Eye (tissue), 1 donor: ENCODE results near the gene SHMT2.

Experiments used
- DNase-seq: peaks from one replicate; pipeline ENCODE4 v3.0.0-alpha.2; 2015

Gene SHMT2

DNA sequence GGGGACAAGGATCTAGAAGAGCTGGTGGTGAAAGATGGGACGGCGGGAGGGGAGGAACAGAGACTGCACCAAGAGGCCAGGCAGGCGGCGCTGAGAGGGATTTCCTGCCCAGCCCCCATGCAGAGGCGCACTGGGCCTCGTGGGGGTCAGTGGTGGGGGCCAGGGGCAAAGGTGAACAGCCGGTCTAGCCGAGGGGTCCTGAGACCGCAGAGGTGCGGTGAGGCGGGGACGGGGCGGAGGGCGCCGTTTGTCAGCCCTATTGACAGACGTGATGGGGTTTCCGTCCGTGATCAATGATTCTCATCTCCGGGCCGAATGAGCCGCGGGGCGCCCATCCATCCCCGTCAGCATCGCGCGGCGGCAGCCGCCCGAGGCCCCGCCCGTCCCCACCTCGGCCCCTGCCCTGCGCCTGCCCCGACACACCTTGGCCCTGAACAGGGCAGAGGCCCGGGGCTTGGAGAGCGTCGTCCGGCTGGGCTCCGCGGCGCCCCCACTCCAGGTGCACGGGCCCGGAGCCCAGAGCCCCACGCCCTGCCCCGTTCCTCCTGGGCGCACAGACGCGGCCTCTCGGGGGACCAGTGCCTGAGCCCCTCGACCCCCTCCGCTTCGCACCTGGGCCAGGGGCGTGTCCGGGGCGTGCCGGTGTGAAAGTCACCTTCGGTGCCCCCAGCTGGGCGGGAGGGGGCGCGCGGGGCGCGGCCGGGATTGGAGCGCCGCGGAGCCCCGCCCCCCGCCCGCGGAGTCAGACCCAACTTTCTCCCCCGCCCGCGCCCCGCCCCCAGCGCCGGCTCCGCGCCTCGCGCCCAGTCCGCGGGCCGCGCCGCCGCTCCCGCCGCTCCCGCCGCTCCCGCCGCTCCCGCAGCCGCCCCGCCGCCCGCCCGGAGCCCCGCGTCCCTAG is 13.2 kb upstream of the SHMT2 start, which contains the start of gene NXPH4:
NXPH4 (plus strand) TSS at position 781 of the 898 bp plus-strand sequence. CDS start 176 bp downstream, outside the sequence.
- DNase-seq = peak; percentile 50

DNA sequence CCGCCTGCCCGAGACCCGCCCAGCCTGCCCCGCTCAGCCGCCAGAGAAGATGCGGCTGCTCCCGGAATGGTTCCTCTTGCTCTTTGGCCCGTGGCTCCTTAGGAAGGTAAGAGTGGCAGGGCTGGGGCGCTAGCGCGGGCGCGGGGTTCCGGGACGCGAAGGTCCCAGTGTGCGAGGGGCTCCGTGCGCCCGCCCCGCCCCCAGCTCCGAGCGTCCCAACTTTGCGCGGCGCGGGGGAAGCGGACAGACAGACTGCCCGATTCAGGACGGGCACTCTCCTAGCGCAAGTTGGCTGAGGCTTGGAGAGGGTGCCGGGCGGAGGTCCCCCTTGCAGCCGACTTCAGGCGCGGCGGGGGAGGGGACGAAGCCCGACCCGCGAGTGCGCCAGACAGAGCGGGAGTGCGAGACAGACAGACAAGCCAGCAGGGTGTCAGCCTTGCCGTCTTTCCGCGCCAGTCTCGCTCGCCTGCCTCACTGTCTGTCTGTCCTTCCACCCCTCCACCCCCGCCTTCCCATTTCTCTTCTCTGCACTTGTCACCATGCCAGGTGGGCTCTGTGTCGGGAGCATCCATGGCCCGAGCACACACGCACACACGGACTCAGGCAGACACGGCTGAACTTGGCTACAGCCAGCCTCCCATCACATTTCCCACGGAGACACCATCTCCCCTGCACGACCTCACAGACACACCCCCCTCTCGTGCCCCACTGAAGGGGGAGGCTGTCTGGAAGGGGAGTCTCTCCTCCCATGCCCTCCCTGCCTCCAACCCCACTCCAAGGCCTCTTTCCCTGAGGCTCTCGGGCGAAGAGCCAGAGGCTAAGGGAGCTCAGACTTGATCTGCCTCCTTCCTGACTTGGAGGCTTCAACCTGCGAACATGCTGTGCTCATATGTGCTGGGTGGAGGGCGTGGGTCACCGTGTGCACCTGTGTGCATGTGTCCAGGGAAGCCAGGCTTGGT is 12.3 kb upstream of the SHMT2 start:
- DNase-seq = peak; percentile 70

DNA sequence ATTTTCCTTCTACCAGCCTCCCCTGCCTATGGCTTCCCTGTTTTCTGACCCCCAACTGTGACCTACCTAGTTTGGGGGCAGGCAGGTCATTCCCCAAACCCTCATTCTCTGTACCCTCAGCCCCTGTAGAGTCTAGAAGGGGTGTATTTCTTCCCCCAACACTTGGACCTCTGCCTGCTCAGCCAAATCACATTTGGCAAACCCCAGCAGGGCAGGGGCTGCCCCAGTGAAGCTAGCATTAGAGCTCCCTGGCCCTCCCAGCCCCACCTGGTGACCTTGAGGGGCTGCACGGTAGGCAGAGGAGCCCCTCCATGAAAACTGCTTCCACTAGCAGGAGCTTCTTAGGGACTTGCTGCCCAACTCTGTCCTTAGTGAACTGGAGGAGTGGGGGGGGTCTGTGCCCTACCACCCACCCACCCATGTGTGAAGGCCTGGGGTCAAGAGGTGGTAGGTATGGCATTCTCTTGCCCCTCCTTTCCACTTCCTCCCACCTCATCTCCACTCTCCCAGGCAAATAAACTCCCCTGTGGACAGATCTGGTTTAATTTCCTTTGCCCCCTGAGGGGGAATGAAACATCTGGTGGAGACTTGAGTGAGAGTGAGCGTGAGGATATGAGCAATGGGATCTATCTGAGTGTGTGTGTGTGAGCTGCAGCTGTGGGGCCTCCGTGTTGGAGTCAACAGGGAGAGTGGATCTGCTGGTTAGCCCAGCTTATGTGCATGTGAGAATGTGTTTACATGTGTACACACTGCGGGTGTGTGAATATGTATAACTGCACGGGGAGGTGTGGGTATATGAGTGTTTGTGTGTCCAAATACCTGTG is 11.3 kb upstream of the SHMT2 start:
- peak; percentile 46 for DNase-seq

DNA sequence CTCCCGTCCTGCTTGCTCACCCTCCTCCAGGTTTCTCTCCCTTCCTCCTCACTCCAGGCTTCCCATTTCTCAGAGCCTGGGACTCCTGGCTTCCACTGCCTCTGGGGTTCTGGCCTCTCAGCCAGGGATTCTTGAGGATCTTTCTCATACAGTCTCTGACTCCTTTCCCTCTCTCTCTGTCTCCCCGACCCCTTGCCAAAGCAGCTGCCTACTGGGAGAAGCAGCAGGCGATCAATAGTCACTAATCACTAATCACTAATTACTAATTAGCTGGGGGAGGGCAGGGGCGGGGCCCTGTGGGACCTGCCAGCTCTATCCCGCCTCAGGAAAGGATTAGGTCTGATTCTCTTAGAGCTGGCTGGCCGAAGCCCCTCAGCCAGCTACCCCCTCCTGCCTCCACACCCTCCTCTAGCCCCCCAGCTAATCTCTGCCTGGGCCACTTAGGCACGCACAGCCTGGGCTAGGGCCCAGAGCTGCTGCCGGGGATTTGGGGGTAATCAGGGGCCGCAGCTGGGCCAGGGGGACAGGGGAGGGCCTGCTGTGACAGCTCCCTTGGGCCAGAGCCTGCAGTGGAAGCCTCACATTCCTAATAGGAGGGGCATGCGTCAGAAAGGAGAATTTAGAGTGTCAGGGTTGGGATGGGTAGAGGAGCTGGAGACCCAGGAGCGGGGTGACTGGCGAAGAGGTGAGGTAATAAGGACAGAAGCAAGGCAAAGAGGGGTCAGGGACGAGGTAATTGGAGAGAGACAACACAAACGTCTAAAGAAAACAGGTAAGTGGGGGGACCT is 10.1 kb upstream of the SHMT2 start:
- peak; percentile 53 for DNase-seq

DNA sequence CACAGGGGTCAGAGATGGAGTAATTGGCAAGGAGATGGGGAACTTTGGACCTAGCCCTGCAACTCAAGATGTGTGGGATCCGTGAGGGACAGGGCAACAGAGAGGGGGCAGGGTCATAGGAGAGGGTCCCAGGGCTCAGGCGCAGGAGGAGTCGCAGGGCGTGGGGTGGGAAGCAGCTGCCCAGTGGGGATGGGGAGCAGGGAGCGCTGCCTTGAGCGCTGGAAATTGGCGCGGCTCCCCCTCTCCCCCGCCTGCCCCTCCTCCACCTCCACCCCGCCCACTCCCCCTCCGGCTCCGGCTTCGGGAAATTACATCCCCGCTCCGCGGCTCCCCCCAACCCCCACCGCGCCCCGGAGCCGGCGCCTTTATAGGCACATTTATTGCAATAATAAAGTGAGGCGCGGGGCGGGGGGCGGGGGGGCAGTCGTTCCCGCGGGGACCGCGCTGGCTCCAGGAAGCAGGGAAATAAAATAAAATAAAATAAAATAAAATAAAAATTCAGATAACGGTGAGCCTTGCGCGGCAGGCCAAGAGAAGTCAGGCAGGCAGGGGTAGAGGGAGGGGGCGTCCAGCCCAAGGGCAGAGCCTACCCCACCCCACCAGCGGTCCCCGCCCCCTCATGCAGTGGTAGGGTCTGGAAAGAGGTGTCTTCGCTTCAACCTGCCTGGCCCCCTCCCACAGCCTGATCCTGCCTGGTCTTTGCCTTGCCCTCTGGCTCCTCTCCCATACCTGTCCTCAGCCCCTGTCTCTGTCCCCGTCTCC is 9.3 kb upstream of the SHMT2 start:
- peak; percentile 44 for DNase-seq

DNA sequence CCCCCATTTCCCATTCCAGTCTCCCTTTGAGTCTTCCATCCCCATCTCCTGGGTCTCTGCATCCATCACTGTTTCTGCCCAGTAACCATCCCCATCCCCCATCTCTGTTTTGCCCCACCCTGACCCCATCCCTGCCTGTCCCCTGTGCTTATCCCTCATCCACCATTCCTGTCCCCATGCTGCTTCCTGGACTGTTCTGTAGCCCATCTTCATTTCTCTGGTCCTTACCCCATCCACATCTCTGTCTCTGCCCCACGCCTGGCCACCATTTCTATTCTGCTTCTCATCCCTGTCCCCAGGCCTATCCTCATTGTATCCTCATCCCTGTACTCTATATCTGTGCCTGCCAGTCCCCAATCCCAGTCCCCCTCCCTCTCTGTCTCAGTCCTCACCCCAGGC is 8.7 kb upstream of the SHMT2 start:
- peak; percentile 6 for DNase-seq

DNA sequence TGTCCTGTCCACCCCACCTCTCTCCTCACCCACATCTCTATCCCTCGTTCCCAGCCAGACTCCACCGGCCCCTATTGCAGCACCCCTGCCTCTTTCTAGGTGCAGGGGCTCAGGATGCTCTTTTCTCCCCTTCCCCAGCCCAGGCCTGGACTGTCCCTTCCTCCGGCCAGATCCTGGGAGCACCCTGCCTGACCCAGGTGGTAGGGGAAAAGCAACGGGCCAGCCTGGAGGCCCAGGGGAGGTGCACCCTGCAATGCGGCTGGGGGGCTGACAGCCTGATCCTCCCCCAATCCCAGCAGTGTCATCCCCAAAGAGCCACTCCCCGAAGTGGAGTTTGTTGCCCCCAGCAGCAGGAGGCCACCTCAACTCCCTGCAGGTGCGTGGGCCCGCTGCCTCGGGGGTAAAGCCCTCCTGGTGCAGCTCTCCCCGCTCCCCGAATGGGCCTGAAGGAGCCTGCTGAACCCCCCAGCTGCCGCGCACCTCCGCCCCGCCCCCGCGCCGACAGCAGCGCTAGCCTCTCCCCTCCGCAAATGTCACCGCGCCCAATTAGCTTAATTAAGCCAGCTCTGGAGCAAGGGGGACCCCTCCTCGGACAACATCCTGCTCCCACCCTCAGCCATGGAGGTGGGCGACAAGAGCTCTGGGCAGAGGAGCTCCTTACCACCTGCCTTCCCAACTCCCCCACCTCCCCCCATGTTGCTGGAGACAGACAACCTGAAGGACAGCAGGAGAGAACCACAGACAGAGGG is 8.2 kb upstream of the SHMT2 start:
- DNase-seq = no peak

DNA sequence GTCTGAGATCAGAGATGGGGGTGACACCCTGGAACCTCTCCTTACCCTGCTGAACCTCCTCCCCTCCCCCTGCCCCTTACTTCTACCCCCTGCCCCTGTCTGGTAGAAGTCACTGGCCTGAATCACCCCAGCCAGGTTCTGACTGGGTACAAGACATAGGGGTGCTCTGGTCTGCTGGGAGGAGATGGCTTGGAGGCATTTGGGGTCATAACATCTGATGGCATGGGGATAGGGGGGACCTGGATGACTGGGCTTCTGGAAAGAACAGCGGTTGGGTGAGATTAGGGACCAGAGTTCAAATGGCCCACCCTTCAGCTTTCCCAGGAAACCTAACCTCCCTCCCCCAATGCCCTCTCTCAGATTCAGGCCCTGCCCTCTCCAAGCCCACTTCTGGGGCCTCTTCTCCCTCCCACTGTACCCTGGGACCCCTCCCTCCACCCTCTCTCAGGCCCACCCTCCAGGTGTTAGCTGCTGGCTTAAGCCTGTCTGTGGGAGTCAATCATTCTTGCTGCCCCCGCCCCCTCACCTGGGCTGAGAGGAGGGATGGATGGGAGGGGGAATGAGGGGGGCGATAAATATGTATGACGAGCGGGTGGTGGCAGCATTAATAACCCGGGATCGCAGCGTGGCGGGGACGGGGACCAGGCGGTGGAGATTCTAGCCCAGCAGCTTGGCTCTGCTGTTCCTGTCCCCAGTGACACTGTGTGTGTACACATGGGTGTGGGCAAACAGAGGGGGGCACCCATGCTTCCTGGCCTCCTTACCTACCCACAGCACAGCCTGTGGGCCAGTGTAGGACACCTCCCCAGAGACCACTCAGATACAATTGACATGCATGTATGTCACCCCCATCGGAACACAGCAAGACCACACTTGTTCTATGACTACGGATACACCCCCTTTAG is 7.0 kb upstream of the SHMT2 start:
- peak; percentile 29 for DNase-seq

DNA sequence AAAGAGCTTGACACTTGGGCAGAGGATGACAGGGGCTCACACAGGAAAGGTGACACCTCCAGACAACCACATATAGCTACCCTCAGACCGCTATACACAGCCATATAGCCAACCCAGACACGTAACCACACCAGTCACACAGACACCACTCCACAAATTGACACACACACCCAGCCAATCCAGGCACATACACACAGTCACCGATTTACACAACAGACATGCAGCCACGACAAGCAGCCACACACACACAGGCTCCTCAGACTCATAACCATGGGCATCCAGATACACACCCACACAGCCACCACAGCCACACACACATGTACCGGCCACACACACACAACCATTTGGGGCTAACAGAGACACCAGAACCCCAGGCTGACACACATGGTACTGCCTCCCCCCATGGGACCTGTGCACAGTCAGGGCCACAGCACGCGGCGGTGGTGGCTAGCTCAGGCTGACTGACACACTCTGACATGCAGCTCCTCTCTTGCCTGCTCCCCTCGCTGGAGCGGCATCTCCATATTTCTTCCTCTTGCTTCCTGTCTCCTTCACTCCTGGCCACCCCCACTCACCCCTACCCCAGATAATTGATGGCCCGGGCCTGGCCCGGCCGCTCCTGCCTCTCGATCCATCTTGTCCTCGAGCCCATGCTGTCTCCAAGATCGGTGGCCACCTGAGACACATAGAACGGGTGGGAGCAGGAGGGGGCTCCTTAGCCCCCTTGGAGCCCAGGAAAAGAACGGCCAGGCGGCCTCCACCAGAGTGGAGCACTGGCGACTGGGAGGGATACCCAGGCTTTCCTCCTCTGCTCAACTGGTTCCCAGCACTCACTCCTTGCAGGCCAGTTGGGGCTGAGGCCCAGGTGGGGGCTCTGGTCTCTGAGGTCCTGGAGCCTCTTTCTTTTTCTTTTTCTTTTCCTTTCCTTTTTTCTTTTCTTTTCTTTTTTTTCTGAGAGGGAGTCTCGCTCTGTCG is 6.0 kb upstream of the SHMT2 start:
- DNase-seq = peak; percentile 47

DNA sequence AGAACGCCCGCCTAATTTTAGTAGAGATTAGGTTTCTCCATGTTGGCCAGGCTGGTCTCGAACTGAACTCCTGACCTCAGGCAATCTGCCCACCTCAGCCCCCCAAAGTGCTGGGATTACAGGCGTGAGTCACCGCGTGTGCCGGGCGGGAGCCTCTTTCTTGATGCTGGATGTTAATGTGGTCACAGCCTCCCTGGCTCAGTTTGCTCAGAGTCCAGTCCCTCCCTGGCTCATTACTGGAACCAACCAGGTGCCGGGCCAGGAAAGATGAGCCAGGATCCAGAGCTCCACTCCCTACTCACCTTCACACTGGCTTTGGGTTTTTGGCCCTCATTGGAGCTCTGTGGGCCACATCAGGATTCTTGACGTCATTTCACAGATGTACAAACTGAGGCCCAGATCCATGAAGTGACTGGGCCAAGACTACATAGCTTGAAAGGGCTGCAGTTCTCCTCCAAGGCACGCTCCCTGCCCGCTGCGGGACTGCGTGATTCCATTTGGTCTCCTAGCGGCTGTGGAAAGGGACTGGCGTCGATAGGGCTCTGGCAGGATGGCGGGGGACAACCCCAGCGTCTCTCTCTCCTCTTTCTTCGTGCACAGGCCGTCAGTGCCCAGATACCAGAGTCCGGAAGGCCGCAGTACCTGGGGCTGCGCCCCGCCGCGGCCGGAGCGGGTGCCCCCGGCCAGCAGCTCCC is 5.1 kb upstream of the SHMT2 start:
- no peak for DNase-seq

DNA sequence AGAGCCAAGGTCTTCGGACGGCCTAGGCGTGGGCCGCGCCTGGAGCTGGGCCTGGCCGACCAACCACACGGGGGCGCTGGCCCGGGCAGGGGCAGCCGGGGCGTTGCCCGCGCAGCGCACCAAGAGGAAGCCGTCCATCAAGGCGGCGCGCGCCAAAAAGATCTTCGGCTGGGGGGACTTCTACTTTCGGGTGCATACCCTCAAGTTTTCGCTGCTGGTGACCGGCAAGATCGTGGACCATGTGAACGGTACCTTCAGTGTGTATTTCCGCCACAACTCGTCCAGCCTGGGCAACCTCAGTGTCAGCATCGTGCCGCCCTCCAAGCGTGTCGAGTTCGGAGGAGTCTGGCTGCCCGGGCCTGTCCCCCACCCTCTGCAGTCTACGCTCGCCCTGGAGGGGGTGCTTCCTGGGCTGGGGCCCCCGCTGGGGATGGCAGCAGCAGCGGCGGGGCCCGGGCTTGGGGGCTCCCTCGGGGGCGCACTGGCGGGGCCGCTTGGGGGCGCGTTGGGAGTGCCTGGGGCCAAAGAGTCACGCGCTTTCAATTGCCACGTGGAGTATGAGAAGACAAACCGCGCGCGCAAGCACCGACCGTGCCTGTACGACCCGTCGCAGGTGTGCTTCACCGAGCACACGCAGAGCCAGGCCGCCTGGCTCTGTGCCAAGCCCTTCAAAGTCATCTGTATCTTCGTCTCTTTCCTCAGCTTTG is 4.4 kb upstream of the SHMT2 start:
- DNase-seq = peak; percentile 64

DNA sequence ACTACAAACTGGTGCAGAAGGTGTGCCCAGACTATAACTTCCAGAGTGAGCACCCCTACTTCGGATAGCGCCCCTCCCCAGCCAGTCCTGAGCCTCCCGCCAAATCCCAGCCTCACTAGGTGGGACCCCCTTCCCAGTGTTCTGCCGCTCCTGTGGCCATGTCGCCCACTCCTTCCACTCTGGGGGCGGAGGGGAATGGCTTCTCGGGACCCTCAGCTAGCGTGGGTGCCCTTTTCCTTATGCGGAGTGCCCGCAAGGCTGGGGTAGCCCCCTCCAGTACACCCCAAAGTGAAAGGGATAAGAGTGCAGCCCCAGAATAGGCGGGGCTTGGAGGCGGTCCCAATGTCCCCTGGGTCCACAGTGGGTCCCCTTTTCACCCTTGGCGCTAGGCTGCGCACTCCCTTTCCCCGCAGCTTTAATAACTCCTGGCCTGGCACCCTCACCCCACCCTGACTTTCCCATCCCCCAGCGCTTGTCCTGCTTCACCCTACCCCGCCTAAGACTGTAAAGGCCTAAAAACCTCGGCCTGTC is 3.8 kb upstream of the SHMT2 start:
- DNase-seq = no peak

DNA sequence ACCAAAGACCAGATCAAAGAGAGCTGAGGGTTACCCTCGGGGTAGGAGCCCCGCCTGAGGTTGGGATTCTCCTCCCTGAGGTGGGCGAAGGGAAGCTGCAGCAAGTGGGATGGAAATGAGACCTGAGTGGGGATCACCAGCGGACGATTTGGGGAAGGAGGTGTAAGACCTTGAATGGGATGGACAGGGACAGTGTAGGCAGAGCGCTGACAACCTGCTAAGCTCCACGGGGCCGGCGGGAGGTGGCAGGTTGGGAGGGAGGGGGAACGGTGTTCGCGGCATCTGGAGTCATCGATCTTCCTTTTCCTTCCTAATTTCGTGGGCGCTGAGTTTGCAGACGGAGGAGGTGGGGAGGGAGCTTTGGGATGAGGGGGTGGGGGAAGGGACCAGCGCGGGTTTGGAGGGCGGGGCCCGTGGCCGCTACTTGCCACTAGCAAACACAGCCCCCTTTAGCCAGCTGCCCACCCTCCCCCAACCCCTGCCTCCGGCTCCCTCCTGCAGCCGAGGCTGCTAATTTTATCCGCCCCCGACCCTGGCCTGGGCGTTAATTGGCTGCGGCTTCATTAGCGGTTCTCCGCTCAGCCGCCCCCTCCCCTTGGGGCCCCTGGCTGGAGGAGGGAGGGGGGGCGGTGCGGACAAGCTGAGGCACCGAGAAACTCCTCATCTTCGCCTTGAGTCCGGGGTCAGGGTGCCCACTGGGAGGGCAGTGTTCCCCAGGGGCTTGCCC is 2.8 kb upstream of the SHMT2 start:
- DNase-seq = peak; percentile 54

DNA sequence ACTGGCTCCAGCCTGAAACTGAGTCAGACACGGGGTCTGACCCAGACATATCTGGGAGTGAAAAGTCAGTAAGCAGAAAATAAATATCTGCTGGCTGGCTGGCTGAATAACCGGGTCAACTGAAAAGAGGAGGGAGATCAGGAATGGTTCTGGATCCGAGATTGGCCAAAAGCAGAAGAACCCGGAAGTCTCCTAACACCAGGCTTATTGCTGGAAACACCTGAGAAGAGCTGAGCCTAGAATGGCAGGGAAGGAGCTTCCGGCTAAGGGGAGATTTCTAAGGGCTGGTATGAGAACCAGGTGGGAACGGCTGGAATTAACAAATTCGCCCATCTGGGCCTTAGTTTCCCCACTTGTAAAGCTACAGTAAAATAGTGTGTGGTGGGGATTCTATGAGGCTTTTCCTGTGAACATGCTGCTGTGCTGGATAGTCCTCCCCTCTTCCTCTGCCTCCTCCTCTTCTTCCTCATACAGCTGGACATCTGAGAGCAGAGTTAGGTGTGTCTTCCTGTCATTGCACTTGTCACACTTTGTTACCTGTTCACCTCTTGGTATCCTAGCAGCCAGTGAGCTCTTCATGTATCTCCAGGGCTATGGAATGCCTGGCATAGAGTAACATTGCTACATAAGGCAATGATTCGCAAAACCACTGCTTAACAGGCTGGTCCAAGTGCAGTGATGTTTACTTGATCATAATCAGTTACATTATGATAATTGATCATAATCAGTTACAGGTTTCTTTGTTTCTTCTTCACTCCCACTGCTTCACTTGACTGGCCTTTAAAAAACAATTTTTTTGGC is 2.0 kb upstream of the SHMT2 start:
- DNase-seq = peak; percentile 18
